K562 (cell line): ENCODE results near the gene RNF151. TPM values are rescaled to one million over a fixed set of nuclear protein-coding genes. Genes with fewer than 3 reads are reported as not detected.

ENCODE experiments used
- ARID4B ChIP-seq: sonication (generic); formaldehyde crosslinking; IDR thresholded peaks from 2 replicates; pipeline ENCODE4 v1.8.0; 2022; ENCODE audit warnings: mild to moderate bottlenecking, missing genetic modification reagents
- CTCF ChIP-seq, 3 experiments: IDR thresholded peaks in 2 of 3; conservative IDR thresholded peaks in 1 of 3; 2 replicates each; pipeline ENCODE4 v1.5.1; 2011 to 2012; ENCODE audit warnings: low read length in 3 of 3, mild to moderate bottlenecking in 3 of 3, control low read depth in 2 of 3, improper control_type of control experiment in 1 of 3, inconsistent platforms in 1 of 3, low read depth in 1 of 3, mixed read lengths in 1 of 3, moderate library complexity in 1 of 3; ENCODE audit not compliant: insufficient read depth in 2 of 3
- ESRRA ChIP-seq: fragments of 450-650 bp; IDR thresholded peaks from 2 replicates; pipeline ENCODE4 v1.6.1; 2014; ENCODE audit warnings: low read depth, mild to moderate bottlenecking, moderate library complexity, borderline replicate concordance
- FOXM1 ChIP-seq, 2 experiments: fragments of 450-650 bp in 1 of 2; sonication (generic) in 1 of 2; formaldehyde crosslinking in 1 of 2; IDR thresholded peaks; 2 replicates each; pipeline versions ENCODE4 v1.6.1 to v1.9.0; 2017 to 2022; ENCODE audit warnings: low read depth in 2 of 2, mild to moderate bottlenecking in 2 of 2, missing genetic modification reagents in 1 of 2, moderate library complexity in 1 of 2
- HDAC1 ChIP-seq, 2 experiments: fragments of 450-650 bp; IDR thresholded peaks; 2 replicates each; pipeline ENCODE4 v1.6.1; 2016 to 2017; ENCODE audit warnings: inconsistent platforms in 1 of 2, mild to moderate bottlenecking in 1 of 2, moderate library complexity in 1 of 2
- HINFP ChIP-seq: fragments of 450-650 bp; conservative IDR thresholded peaks from 2 replicates; pipeline ENCODE4 v1.6.1; 2016; ENCODE audit warnings: missing genetic modification characterization, low read depth, mild to moderate bottlenecking, control low read depth, missing compliant biosample characterization
- HMGXB4 ChIP-seq: sonication (generic); formaldehyde crosslinking; IDR thresholded peaks from 2 replicates; pipeline ENCODE4 v1.8.1; 2023; ENCODE audit warnings: mild to moderate bottlenecking, missing genetic modification reagents
- MNT ChIP-seq, 2 experiments: fragments of 450-650 bp; conservative IDR thresholded peaks; 2 replicates each; pipeline ENCODE4 v1.6.1; 2017; ENCODE audit warnings: mild to moderate bottlenecking in 2 of 2, moderate library complexity in 2 of 2
- SRSF7 ChIP-seq: fragments of 200-400 bp; formaldehyde crosslinking; optimal IDR thresholded peaks from 2 replicates; pipeline ENCODE3; 2017; ENCODE audit warnings: mild to moderate bottlenecking, low read depth, low read length
- polyA plus RNA-seq, 8 experiments: library from polyadenylated mRNA; depleted of rRNA in 4 of 8; stranded (reverse) in 5 of 8; unstranded in 3 of 8; fragments of >200 nt; fragmentation: Nextera tagmentation in 2 of 8; fragmentation: Illumina TruSeq in 1 of 8; extraction: Ambion mirVana in 2 of 8; extraction: Trizol in 1 of 8; gene quantifications; 2 replicates each; pipeline versions ENCODE4 v1.2.1 to v1.2.3, GENCODE V29; 2011 to 2014; ENCODE audit warnings: inconsistent platforms in 1 of 8, missing spikeins in 1 of 8
- total RNA-seq, 7 experiments: library from RNA; depleted of rRNA in 6 of 7; stranded (reverse); fragments of >200 nt in 6 of 7; fragmentation: Illumina TruSeq in 2 of 7; extraction: Trizol in 2 of 7; gene quantifications; 2 replicates each; pipeline versions ENCODE4 v1.2.1 to v1.2.3, GENCODE V29; 2011 to 2021; ENCODE audit warnings: low replicate concordance in 1 of 7

RNF151 gene
- total and polyA plus RNA-seq, 9 of the 15 experiments (the other 6 are each of a cell fraction or from before 2014, with no cell fraction given), result not detected

GRCh38 chr16:1963806-1964505 is 2.7 kb upstream of the RNF151 start (continued):
- TF ChIP-seq HINFP (tag) (no peak), HDAC1 (IDR thresholded peaks at IDR 0.05) (peak in 1 of 2 experiments; percentile 88; a peak in 2 of 4 replicates), SRSF7 (no peak), HMGXB4 (peak; percentile 71; the same call in 1 of the 2 replicates), FOXM1 (IDR thresholded peaks at IDR 0.05; ENCODE audit: low read depth) (no peak), FOXM1 (CRISPR knock-in tag; IDR thresholded peaks at IDR 0.05; ENCODE audit: low read depth) (peak; percentile 67; the same call in 1 of the 2 replicates), CTCF (IDR thresholded peaks at IDR 0.05 in 2 of 3, conservative IDR thresholded peaks at IDR 0.05 in 1 of 3; ENCODE audit: insufficient read depth in 2 of 3, low read depth in 1 of 3, low read length in 3 of 3) (peak in 1 of 3 experiments; percentile 7; a peak in 1 of 6 replicates), ARID4B (CRISPR knock-in tag) (peak; percentile 44; the same call in 1 of the 2 replicates), ESRRA (no peak), MNT (conservative IDR thresholded peaks at IDR 0.05) (peak; percentile 57 to 80; a peak in 3 of 4 replicates)
